ENCODE data around the gene ACAT1.

GRCh38 chr11:108112057-108112456 is 9.3 kb upstream of the ACAT1 start:
- TF ChIP-seq POLR2AphosphoS5 (IDR thresholded peaks at IDR 0.05; ENCODE audit: borderline replicate concordance, low read depth, low read length) (no peak), EZH2 (IDR thresholded peaks at IDR 0.05) (no peak)
